Thoracic aorta (tissue), 2 donors: ENCODE data around the gene CEP68. TPM values are rescaled to one million over a fixed set of nuclear protein-coding genes. Genes with fewer than 3 reads are reported as not detected.
"Not testable (repeated sequence)": the region's sequence is repeated elsewhere in the genome, so short reads cannot be mapped to it uniquely, and the experiment has no call there.

Source experiments
- ATAC-seq: fragments of 150-250 bp; one replicate; pipeline ENCODE4 v1.8.0; 2017; ENCODE audit warnings: low read depth; ENCODE audit not compliant: insufficient number of reproducible peaks, low FRiP score
- DNase-seq: peaks from one replicate; pipeline ENCODE4 v3.0.0-alpha.2; 2020; ENCODE audit warnings: low spot score
- H3K27ac ChIP-seq, 2 donors: fragments of 200-600 bp; sonication (generic); 1 replicate in 1 of 2; 2 replicates in 1 of 2; pipeline ENCODE4 v1.5.1; 2016; ENCODE audit warnings: mild to moderate bottlenecking in 2 of 2, moderate library complexity in 2 of 2
- H3K27me3 ChIP-seq: fragments of 200-600 bp; sonication (generic); replicated peaks from 2 replicates; pipeline ENCODE4 v1.6.0; 2016; ENCODE audit warnings: mild to moderate bottlenecking; ENCODE audit not compliant: insufficient read depth
- H3K36me3 ChIP-seq: fragments of 200-600 bp; sonication (generic); one replicate; pipeline ENCODE4 v1.5.1; 2016
- H3K4me1 ChIP-seq, 2 donors: fragments of 200-600 bp; sonication (generic); 1 replicate in 1 of 2; 2 replicates in 1 of 2; pipeline versions ENCODE4 v1.5.1 to v1.6.0; 2016; ENCODE audit warnings: low read depth in 2 of 2, mild to moderate bottlenecking in 1 of 2; ENCODE audit not compliant: control insufficient read depth in 1 of 2
- H3K4me3 ChIP-seq: fragments of 200-600 bp; sonication (generic); 2 replicates; pipeline ENCODE4 v1.5.1; 2016; ENCODE audit warnings: mild to moderate bottlenecking
- H3K9me3 ChIP-seq: fragments of 200-600 bp; sonication (generic); 2 replicates; pipeline ENCODE4 v1.5.1; 2016
- total RNA-seq, 2 donors: library from RNA; depleted of rRNA; stranded (reverse); fragments of >200 nt; gene quantifications; one replicate each; pipeline versions ENCODE4 v1.1.0 to v1.2.3, GENCODE V29; 2016
- TF ChIP-seq, protein P1 (sequence below): fragments of 200-600 bp; sonication (generic); IDR thresholded peaks from one replicate; pipeline ENCODE4 v1.5.1; 2019; ENCODE audit warnings: antibody characterized with exemption

The CEP68 gene
- total RNA-seq, 2 donors from 2014 or later: 28.8 to 31.3 TPM

DNA sequence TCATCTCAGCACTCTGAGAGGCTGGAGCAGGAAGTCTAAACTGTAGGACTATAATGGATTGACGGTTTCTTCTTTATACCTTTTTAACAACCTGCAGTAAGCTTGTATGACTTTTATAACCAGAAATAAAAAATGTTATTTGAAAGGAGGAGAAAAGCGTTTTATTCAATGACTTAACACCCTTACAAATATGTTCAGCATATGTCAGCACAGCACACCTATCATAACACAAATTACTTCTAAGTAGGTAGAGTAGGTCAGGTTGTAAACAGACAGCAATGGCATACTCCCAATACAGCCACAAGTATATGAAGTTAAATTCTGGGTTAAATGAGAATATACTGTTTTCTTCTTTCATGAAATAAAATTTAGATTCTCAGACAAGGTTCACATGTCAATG, 57.6 kb downstream of the CEP68 start:
- Histone ChIP-seq H3K9me3 (no peaks in the 10 kb centered on the region), H3K36me3 (no peaks in the 10 kb centered on the region), H3K27ac (no peak overlapping the region), H3K4me1 (peaks cover 30 to 32% of the 10 kb centered on the region in 2 donors), H3K27me3 (no peaks in the 10 kb centered on the region), H3K4me3 (no peak overlapping the region)
- ATAC-seq (no peak), DNase-seq (no peak)
- TF ChIP-seq, protein P1, sequence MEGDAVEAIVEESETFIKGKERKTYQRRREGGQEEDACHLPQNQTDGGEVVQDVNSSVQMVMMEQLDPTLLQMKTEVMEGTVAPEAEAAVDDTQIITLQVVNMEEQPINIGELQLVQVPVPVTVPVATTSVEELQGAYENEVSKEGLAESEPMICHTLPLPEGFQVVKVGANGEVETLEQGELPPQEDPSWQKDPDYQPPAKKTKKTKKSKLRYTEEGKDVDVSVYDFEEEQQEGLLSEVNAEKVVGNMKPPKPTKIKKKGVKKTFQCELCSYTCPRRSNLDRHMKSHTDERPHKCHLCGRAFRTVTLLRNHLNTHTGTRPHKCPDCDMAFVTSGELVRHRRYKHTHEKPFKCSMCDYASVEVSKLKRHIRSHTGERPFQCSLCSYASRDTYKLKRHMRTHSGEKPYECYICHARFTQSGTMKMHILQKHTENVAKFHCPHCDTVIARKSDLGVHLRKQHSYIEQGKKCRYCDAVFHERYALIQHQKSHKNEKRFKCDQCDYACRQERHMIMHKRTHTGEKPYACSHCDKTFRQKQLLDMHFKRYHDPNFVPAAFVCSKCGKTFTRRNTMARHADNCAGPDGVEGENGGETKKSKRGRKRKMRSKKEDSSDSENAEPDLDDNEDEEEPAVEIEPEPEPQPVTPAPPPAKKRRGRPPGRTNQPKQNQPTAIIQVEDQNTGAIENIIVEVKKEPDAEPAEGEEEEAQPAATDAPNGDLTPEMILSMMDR: no peak

DNA sequence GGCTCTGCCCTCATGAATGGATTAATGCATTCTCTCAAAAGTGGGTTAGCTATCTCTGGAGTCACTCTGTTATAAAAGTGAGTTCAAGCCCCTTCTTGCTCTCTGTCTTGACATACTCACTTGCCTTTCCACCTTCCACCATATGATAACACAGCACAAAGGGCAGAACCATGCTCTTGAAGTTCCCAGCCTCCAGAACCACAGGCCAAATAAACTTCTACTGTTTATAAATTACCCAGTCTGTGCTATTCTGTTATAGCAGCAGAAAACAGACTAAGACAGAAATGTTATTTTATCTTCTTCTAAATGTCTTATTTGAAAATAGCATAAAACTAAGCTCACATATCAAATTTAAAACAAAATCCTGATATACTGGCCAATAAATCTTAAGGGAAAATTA, 58.7 kb downstream of the CEP68 start:
- Histone ChIP-seq H3K27ac (no peak overlapping the region), H3K9me3 (no peaks in the 10 kb centered on the region), H3K36me3 (no peaks in the 10 kb centered on the region), H3K4me3 (no peak overlapping the region), H3K27me3 (no peaks in the 10 kb centered on the region), H3K4me1 (peaks cover 39 to 40% of the 10 kb centered on the region in 2 donors)
- TF ChIP-seq, protein P1: no peak
- DNase-seq (no peak), ATAC-seq (no peak)

DNA sequence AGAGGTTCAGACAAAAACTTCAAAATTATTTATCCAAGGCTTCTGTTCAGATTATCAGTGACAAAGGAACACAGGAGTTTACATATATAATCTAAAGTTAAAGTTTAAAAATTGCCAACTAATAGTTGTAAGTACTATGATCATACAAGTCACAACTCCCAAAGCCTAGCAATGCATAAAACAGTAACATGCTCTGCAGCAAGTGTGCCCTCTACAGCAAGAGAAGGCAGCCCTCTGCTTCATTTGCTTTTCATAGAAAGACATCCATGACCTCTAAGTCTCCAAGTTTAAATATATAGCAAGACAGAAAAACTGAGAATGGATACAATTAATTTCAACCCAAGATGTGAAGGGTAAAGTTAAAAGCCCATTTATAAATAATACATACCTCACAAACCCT, 60.4 kb downstream of the CEP68 start:
- Histone ChIP-seq H3K36me3 (no peaks in the 10 kb centered on the region), H3K9me3 (no peaks in the 10 kb centered on the region), H3K27me3 (no peaks in the 10 kb centered on the region), H3K4me3 (no peak overlapping the region), H3K27ac (no peak overlapping the region), H3K4me1 (peaks cover 56% of the 10 kb centered on the region in 2 donors)
- no peak for DNase-seq
- TF ChIP-seq, protein P1: no peak
- ATAC-seq: no peak

DNA sequence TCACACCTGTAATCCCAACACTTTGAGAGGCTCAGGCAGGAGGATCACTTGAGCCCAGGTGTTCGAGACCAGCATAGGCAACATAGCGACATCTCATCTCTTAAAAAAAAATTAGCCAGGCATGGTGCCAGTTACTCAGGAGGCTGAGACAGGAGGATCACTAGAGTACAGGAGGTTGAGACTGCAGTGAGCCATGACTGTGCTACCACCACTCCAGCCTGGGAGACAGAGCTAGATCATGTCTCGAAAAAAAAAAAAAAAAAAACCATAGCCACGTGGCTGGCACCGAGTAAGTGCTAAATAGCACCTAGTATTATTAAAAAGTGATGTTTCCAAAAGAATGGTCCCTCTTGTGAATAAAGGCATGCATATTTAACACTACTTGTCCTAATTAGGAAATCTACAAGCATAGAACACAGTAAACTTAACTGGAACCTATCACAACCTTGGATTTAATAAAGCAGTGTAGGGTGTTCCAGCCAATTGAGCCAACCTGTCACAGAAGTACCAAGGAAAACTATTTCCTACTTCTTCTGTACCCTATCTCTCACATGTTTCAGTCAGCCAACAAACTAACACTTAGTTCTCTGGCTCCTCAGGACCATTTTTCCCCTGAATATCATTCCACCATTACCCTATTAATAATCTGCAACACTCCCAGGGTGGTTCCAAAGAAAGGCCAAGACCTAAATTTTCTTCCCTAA, 64.9 kb downstream of the CEP68 start:
- Histone ChIP-seq H3K4me1 (peaks cover 72 to 78% of the 10 kb centered on the region in 2 donors), H3K36me3 (no peaks in the 10 kb centered on the region), H3K27ac (peak overlapping the region in 1 of 2 donors; percentile 52), H3K9me3 (no peaks in the 10 kb centered on the region), H3K27me3 (no peaks in the 10 kb centered on the region), H3K4me3 (no peak overlapping the region)
- ATAC-seq (no peak), DNase-seq (no peak)
- TF ChIP-seq, protein P1: no peak

DNA sequence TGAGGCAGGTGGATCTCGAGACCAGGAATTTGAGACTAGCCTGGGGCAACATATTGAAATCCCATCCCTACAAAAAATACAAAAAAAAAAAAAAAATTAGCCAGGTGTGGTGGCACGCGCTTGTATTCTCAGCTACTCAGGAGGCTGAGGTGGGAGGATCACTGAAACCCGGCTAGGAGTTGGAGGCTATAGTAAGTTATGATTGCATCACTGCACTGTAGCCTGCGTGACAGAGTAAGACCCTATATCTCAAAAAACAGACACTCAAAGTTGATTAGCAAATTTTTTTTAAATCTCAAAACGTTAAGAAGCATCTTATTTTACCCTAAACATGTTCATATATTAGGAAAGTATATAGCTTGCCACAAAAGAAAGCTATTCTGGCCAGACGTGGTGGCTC, 66.1 kb downstream of the CEP68 start:
- H3K36me3 ChIP-seq: no peaks in the 10 kb centered on the region

DNA sequence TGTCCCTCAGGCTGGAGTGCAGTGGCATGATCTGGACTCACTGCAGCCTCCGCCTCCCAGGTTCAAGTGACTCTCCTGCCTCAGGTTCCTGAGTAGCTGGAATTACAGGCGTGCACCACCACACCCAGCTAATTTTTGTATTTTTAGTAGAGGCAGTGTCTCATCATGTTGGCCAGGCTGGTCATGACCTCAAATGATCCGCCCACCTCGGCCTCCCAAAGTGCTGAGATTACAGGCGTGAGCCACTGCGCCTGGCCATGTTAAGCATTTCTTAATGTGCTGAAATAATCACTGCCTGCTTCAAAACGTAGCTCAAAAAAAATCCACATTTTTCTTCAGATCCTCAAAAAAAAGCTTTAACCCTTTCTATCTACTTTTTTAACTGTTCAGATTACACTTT, 69.2 kb downstream of the CEP68 start:
- peak overlapping the region in 1 of 2 donors; percentile 20 for H3K27ac ChIP-seq
- peak; percentile 17 for DNase-seq
- not testable (repeated sequence) for ATAC-seq

More for the DNA sequence above, 66.1 kb downstream of the CEP68 start:
- TF ChIP-seq, protein P1: no peak
- H3K9me3 ChIP-seq: no peaks in the 10 kb centered on the region
- no peaks in the 10 kb centered on the region for H3K27me3 ChIP-seq
- DNase-seq (no peak), ATAC-seq (no peak)
- no peak overlapping the region for H3K27ac ChIP-seq
- H3K4me1 ChIP-seq: peaks cover 76 to 86% of the 10 kb centered on the region in 2 donors
- no peak overlapping the region for H3K4me3 ChIP-seq

More for the DNA sequence above, 69.2 kb downstream of the CEP68 start:
- not testable (repeated sequence) for H3K27me3 ChIP-seq, H3K36me3 ChIP-seq, H3K9me3 ChIP-seq
- Histone ChIP-seq H3K4me3 (peak overlapping the region; percentile 91), H3K4me1 (peaks cover 61 to 70% of the 10 kb centered on the region in 2 donors)
